ENCODE data around the gene JAG2. TPM values are rescaled to one million over a fixed set of nuclear protein-coding genes. Genes with fewer than 3 reads are reported as not detected.
A peak's percentile ranks its signal among the peaks of the same experiment; 100 is the strongest.

The JAG2 gene
- total RNA-seq, 3 donors from 2014 or later, result 4.2 to 15.4 (median 13.1) TPM

DNA sequence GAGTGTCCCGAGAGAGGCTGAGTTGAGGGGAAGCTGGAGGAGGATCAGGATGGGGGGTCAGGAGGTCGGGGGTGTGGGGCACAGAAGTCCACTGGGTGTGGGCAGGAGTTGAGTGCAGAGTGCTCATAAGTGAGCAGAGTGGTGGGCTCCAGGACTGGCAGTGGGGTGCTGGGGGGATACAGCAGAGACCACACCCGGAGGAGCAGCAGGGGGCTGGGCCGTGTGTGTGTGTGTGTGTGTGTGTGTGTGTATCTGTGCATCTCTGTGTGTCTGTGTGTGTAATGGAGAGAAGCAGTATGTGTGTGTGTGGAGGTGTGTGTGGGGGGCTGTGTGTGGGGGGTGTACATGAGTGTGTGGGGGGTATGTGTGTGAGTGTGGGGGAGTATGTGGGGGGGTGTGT is 17.4 kb upstream of the JAG2 start:
- Histone ChIP-seq H3K27me3 (peaks cover 0 to 7% of the 10 kb centered on the region in 2 donors), H3K4me1 (no peaks in the 10 kb centered on the region), H3K36me3 (no peaks in the 10 kb centered on the region), H3K4me3 (no peak overlapping the region), H3K9me3 (peaks cover 0 to 8% of the 10 kb centered on the region in 2 donors), H3K27ac (no peak overlapping the region)
- TF ChIP-seq POLR2AphosphoS5 (IDR thresholded peaks at IDR 0.05) (no peak), POLR2A (IDR thresholded peaks at IDR 0.05) (no peak)
- TF ChIP-seq, protein P1, sequence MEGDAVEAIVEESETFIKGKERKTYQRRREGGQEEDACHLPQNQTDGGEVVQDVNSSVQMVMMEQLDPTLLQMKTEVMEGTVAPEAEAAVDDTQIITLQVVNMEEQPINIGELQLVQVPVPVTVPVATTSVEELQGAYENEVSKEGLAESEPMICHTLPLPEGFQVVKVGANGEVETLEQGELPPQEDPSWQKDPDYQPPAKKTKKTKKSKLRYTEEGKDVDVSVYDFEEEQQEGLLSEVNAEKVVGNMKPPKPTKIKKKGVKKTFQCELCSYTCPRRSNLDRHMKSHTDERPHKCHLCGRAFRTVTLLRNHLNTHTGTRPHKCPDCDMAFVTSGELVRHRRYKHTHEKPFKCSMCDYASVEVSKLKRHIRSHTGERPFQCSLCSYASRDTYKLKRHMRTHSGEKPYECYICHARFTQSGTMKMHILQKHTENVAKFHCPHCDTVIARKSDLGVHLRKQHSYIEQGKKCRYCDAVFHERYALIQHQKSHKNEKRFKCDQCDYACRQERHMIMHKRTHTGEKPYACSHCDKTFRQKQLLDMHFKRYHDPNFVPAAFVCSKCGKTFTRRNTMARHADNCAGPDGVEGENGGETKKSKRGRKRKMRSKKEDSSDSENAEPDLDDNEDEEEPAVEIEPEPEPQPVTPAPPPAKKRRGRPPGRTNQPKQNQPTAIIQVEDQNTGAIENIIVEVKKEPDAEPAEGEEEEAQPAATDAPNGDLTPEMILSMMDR (IDR thresholded peaks at IDR 0.05), result no peak
- intact Hi-C loops (cut with DNase I; ENCODE audit: low total_unique reads), result no loop called here
- DNase-seq (ENCODE audit: low spot score in 2 of 2), result no peak

- Histone ChIP-seq H3K27me3 (peaks cover 0 to 3% of the 10 kb centered on the region in 2 donors), H3K36me3 (no peaks in the 10 kb centered on the region), H3K9me3 (peaks cover 0 to 8% of the 10 kb centered on the region in 2 donors), H3K4me3 (no peak overlapping the region), H3K4me1 (no peaks in the 10 kb centered on the region), H3K27ac (no peak overlapping the region)
- TF ChIP-seq POLR2A (IDR thresholded peaks at IDR 0.05), result no peak
- TF ChIP-seq POLR2AphosphoS5 (IDR thresholded peaks at IDR 0.05), result no peak
- TF ChIP-seq, protein P1 (IDR thresholded peaks at IDR 0.05), result no peak
- intact Hi-C loops (cut with DNase I; ENCODE audit: low total_unique reads), result no loop called here
- no peak for DNase-seq (ENCODE audit: low spot score in 2 of 2)
Observed at GRCh38 chr14:105185001-105185400, 16.4 kb upstream of the JAG2 start.

DNA sequence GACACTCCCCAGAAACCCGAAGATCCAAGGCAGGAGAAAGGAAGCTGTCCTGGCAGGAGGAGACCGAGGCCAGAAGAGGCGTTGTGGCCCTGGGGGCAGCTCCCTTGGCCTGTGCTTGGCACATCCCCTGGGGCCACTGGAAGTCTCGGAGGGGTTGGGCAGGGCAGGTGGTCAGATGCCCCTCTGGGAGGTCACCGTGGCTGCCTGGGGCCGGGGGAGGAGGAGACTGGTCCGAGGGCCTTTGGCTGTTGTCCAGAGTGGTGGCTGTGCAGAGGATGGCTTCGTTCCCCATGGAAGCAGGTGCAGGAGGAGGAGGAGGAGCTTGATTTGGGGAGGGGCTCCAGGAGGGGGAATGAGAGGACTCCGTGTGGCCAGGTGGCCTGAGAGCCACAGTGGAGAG is 15.9 kb upstream of the JAG2 start:
- intact Hi-C loops (cut with DNase I; ENCODE audit: low total_unique reads), result no loop called here

DNA sequence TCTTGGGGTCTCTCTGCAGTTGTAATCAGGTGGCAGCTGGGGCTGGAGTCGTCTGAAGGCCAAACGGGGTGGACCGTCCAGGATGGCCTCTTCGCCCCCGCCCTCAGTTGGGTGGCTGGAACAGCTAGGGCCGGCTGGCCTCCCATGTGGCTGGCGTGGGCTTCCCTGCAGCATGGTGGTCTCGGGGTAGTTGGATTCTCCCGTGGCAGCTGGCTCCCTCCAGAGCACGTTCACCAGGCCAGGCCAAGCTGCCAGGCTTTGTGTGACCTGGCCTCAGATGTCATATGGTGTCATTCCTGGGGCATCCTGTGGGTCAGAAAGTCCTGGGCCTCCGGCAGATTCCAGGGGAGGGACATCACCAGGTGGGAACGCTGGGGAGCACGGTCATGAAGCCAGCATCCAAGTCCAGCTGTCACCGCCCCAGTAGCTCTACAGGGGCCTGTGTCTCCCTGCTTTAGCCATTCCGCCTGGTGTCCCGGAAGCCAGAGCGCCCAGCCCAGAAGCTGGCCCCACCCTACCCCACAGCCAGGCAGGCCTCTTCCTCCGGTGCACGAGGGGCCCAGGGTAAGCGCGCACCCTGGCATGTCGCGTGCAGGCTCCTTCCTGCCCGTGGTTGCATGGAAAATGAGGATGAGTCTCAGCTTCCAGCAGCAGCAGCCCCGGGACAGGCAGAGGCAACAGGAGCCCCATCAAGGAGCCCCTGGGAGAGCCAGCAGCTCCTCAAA is 13.9 kb upstream of the JAG2 start:
- no peak overlapping the region for H3K27ac ChIP-seq
- no peaks in the 10 kb centered on the region for H3K27me3 ChIP-seq
- H3K9me3 ChIP-seq, result no peaks in the 10 kb centered on the region
- H3K4me3 ChIP-seq, result no peak overlapping the region
- H3K4me1 ChIP-seq, result no peaks in the 10 kb centered on the region
- no peak for DNase-seq (ENCODE audit: low spot score in 2 of 2)
- no peak for TF ChIP-seq POLR2A (IDR thresholded peaks at IDR 0.05)
- TF ChIP-seq, protein P1 (IDR thresholded peaks at IDR 0.05), result no peak
- intact Hi-C loops (cut with DNase I; ENCODE audit: low total_unique reads), result no loop called here
- H3K36me3 ChIP-seq, result no peaks in the 10 kb centered on the region

More for the DNA sequence above, 15.9 kb upstream of the JAG2 start:
- DNase-seq (ENCODE audit: low spot score in 2 of 2), result no peak
- TF ChIP-seq, protein P1 (IDR thresholded peaks at IDR 0.05), result no peak
- TF ChIP-seq POLR2AphosphoS5 (IDR thresholded peaks at IDR 0.05), result no peak
- TF ChIP-seq POLR2A (IDR thresholded peaks at IDR 0.05), result no peak
- Histone ChIP-seq H3K27me3 (no peaks in the 10 kb centered on the region), H3K36me3 (no peaks in the 10 kb centered on the region), H3K4me1 (no peaks in the 10 kb centered on the region), H3K4me3 (no peak overlapping the region), H3K9me3 (peaks cover 0 to 8% of the 10 kb centered on the region in 2 donors), H3K27ac (no peak overlapping the region)

- TF ChIP-seq POLR2A (IDR thresholded peaks at IDR 0.05), result no peak
- TF ChIP-seq POLR2AphosphoS5 (IDR thresholded peaks at IDR 0.05), result no peak
- TF ChIP-seq, protein P1 (IDR thresholded peaks at IDR 0.05), result no peak
- peak overlapping the region in 1 of 2 donors; percentile 83 for H3K27ac ChIP-seq
- intact Hi-C loops (cut with DNase I; ENCODE audit: low total_unique reads), result loop anchor here (2.0 kb wide), 1 partner anchor 71 kb away; no protein-coding TSS in a partner anchor
Observed at GRCh38 chr14:105181549-105182295, 13.1 kb upstream of the JAG2 start.

More at GRCh38 chr14:105181549-105182295, 13.1 kb upstream of the JAG2 start:
- Histone ChIP-seq H3K9me3 (no peaks in the 10 kb centered on the region), H3K27me3 (no peaks in the 10 kb centered on the region), H3K36me3 (no peaks in the 10 kb centered on the region), H3K4me3 (peak overlapping the region; percentile 37 to 83 (median 60)), H3K4me1 (no peaks in the 10 kb centered on the region)
- DNase-seq (ENCODE audit: low spot score in 2 of 2), result no peak

All from breast epithelium (tissue), 4 donors.